ENCODE measurements around the gene TOM1L2.

TOM1L2 gene

DNA sequence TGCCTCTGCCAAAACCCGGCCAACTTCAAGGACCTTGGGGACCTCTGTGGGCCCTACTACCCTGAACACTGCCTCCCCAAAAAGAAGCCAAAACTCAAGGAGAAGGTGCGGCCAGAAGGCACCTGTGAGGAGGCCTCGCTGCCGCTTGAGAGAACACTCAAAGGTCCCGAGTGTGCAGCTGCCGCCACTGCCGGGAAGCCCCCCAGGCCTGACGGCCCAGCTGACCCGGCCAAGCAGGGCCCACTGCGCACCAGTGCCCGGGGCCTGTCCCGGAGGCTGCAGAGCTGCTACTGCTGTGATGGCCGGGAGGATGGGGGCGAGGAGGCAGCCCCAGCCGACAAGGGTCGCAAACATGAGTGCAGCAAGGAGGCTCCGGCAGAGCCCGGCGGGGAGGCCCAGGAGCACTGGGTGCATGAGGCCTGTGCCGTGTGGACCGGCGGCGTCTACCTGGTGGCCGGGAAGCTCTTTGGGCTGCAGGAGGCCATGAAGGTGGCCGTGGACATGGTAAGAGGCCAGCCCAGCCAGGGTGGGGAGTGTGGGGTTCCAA is 174.1 kb downstream of the TOM1L2 start:
- TF ChIP-seq CTCF (IDR thresholded peaks at IDR 0.05; ENCODE audit: insufficient read depth, low read depth, low read length, missing control alignments) = no peak
- DNase-seq (ENCODE audit: low read depth) = no peak

DNA sequence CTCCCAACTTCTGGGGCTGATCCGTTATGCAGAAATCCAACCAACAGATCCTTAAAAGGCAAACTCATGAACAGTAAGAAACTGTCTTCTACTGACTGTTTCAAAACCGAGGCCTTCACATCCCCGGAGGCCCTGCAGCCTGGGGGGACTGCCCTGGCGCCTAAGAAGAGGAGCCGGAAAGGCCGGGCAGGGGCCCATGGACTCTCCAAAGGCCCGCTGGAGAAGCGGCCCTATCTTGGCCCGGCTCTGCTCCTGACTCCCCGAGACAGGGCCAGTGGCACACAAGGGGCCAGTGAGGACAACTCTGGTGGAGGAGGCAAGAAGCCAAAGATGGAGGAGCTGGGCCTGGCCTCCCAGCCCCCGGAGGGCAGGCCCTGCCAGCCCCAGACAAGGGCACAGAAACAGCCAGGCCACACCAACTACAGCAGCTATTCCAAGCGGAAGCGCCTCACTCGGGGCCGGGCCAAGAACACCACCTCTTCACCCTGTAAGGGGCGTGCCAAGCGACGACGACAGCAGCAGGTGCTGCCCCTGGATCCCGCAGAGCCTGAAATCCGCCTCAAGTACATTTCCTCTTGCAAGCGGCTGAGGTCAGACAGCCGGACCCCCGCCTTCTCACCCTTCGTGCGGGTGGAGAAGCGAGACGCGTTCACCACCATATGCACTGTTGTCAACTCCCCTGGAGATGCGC is 174.9 kb downstream of the TOM1L2 start:
- no peak for DNase-seq (ENCODE audit: low read depth)
- TF ChIP-seq CTCF (IDR thresholded peaks at IDR 0.05; ENCODE audit: insufficient read depth, low read depth, low read length, missing control alignments) = no peak
- H3K4me3 ChIP-seq (ENCODE audit: low read depth, low read length) = no peak overlapping the region

More for the DNA sequence above, 174.1 kb downstream of the TOM1L2 start:
- H3K4me3 ChIP-seq (ENCODE audit: low read depth, low read length) = no peak overlapping the region

GRCh38 chr17:17796787-17797061 is 175.5 kb downstream of the TOM1L2 start:
- no peak for TF ChIP-seq CTCF (IDR thresholded peaks at IDR 0.05; ENCODE audit: insufficient read depth, low read depth, low read length, missing control alignments)
- no peak overlapping the region for H3K4me3 ChIP-seq (ENCODE audit: low read depth, low read length)
- no peak for DNase-seq (ENCODE audit: low read depth)

GRCh38 chr17:17795946-17796786 is 176.0 kb downstream of the TOM1L2 start:
- no peak overlapping the region for H3K4me3 ChIP-seq (ENCODE audit: low read depth, low read length)

GRCh38 chr17:17795296-17795695 is 176.9 kb downstream of the TOM1L2 start:
- H3K4me3 ChIP-seq (ENCODE audit: low read depth, low read length) = no peak overlapping the region
- no peak for DNase-seq (ENCODE audit: low read depth)
- TF ChIP-seq CTCF (IDR thresholded peaks at IDR 0.05; ENCODE audit: insufficient read depth, low read depth, low read length, missing control alignments) = no peak

More at GRCh38 chr17:17795946-17796786, 176.0 kb downstream of the TOM1L2 start:
- DNase-seq (ENCODE audit: low read depth) = no peak
- TF ChIP-seq CTCF (IDR thresholded peaks at IDR 0.05; ENCODE audit: insufficient read depth, low read depth, low read length, missing control alignments) = no peak

DNA sequence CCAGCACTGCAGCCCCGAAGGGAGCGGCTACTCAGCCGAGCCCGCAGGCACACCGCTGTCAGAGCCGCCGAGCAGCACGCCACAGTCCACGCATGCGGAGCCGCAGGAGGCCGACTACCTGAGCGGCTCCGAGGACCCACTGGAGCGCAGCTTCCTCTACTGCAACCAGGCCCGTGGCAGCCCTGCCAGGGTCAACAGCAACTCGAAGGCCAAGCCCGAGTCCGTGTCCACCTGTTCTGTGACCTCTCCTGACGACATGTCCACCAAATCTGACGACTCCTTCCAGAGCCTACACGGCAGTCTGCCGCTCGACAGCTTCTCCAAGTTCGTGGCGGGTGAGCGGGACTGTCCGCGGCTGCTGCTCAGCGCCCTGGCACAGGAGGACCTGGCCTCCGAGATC is 177.8 kb downstream of the TOM1L2 start:
- DNase-seq (ENCODE audit: low read depth) = no peak
- no peak overlapping the region for H3K4me3 ChIP-seq (ENCODE audit: low read depth, low read length)
- TF ChIP-seq CTCF (IDR thresholded peaks at IDR 0.05; ENCODE audit: insufficient read depth, low read depth, low read length, missing control alignments) = no peak
